ENCODE data around the gene MAPKAP1.

DNA sequence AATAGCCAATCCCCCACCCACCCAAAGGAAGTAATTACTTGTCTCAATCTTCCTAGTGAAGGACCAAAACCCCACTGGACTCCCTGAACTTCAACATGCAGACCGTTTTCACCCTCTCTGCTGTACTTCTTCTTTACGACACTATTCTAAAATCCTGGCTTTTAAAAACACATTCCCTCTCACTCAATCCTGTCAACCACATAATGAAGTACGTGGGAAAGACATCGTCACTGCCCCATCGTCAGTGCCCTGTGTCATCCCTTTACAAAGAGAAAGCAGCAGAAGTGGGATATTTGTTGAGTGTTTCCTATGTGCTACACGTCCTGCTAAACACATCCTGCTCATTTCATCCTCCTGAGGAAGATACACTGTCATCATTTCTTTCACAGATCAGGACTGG, 54.2 kb downstream of the MAPKAP1 start:
- TF ChIP-seq, protein P1, sequence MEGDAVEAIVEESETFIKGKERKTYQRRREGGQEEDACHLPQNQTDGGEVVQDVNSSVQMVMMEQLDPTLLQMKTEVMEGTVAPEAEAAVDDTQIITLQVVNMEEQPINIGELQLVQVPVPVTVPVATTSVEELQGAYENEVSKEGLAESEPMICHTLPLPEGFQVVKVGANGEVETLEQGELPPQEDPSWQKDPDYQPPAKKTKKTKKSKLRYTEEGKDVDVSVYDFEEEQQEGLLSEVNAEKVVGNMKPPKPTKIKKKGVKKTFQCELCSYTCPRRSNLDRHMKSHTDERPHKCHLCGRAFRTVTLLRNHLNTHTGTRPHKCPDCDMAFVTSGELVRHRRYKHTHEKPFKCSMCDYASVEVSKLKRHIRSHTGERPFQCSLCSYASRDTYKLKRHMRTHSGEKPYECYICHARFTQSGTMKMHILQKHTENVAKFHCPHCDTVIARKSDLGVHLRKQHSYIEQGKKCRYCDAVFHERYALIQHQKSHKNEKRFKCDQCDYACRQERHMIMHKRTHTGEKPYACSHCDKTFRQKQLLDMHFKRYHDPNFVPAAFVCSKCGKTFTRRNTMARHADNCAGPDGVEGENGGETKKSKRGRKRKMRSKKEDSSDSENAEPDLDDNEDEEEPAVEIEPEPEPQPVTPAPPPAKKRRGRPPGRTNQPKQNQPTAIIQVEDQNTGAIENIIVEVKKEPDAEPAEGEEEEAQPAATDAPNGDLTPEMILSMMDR (IDR thresholded peaks at IDR 0.05; ENCODE audit: low read depth, low read length): no peak
- no peak for TF ChIP-seq POLR2A (IDR thresholded peaks at IDR 0.05; ENCODE audit: extremely low read depth, insufficient read length)
- TF ChIP-seq, protein P2, sequence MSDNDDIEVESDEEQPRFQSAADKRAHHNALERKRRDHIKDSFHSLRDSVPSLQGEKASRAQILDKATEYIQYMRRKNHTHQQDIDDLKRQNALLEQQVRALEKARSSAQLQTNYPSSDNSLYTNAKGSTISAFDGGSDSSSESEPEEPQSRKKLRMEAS (IDR thresholded peaks at IDR 0.05; ENCODE audit: low read depth, low read length): no peak

Measured in NB4 (cell line).